Loucy (cell line): ENCODE measurements around the gene CFAP92.

Source experiments
- H2AFZ ChIP-seq: fragments of 200-600 bp; sonication (generic); 2 replicates; pipeline ENCODE4 v1.6.0; 2016; ENCODE audit warnings: antibody characterized with exemption, mild to moderate bottlenecking, low read length, moderate library complexity
- H3F3A ChIP-seq: fragments of 200-600 bp; 2 replicates; pipeline ENCODE4 v1.6.0; 2016; ENCODE audit warnings: antibody characterized with exemption, low read depth, mild to moderate bottlenecking
- H3K27me3 ChIP-seq: fragments of 200-600 bp; sonication (generic); 2 replicates; pipeline ENCODE4 v1.6.1; 2014; ENCODE audit warnings: low read length, mild to moderate bottlenecking; ENCODE audit not compliant: insufficient read depth, poor library complexity, severe bottlenecking
- H3K36me3 ChIP-seq: fragments of 200-600 bp; sonication (generic); 2 replicates; pipeline ENCODE4 v1.6.1; 2016; ENCODE audit warnings: low read length; ENCODE audit not compliant: insufficient read depth
- H3K4me1 ChIP-seq: fragments of 200-600 bp; sonication (generic); 2 replicates; pipeline ENCODE4 v1.5.1; 2014; ENCODE audit warnings: low read length, mild to moderate bottlenecking; ENCODE audit not compliant: insufficient read depth, poor library complexity, severe bottlenecking
- H3K4me2 ChIP-seq: fragments of 200-600 bp; sonication (generic); 2 replicates; pipeline ENCODE4 v1.6.0; 2014; ENCODE audit warnings: antibody characterized with exemption, low read length, low read depth, mild to moderate bottlenecking; ENCODE audit not compliant: poor library complexity, severe bottlenecking
- H3K4me3 ChIP-seq: fragments of 200-600 bp; sonication (generic); 2 replicates; pipeline ENCODE4 v1.5.1; 2014; ENCODE audit warnings: low read length, mild to moderate bottlenecking, mixed read lengths; ENCODE audit not compliant: poor library complexity, severe bottlenecking
- H3K79me2 ChIP-seq: fragments of 200-600 bp; sonication (generic); 2 replicates; pipeline ENCODE4 v1.6.1; 2014; ENCODE audit warnings: low read length; ENCODE audit not compliant: insufficient read depth
- H3K9ac ChIP-seq: fragments of 200-600 bp; sonication (generic); 2 replicates; pipeline ENCODE4 v1.6.0; 2014; ENCODE audit warnings: mild to moderate bottlenecking, low read depth, low read length, moderate library complexity; ENCODE audit not compliant: poor library complexity, severe bottlenecking
- H3K9me2 ChIP-seq: fragments of 200-600 bp; sonication (generic); replicated peaks from 2 replicates; pipeline ENCODE4 v1.6.1; 2016; ENCODE audit warnings: low read depth, low read length, mixed read lengths
- H3K9me3 ChIP-seq: fragments of 200-600 bp; sonication (generic); 2 replicates; pipeline ENCODE4 v1.6.1; 2014; ENCODE audit warnings: mild to moderate bottlenecking, antibody characterized with exemption, low read length, low read depth; ENCODE audit not compliant: insufficient read depth
- H4K20me1 ChIP-seq: fragments of 200-600 bp; sonication (generic); 2 replicates; pipeline ENCODE4 v1.6.0; 2014; ENCODE audit warnings: antibody characterized with exemption, low read length, mild to moderate bottlenecking; ENCODE audit not compliant: insufficient read depth, poor library complexity, severe bottlenecking
- CTCF ChIP-seq: fragments of 200-600 bp; sonication (generic); conservative IDR thresholded peaks from 2 replicates; pipeline ENCODE4 v1.5.1; 2014; ENCODE audit warnings: mild to moderate bottlenecking, antibody characterized with exemption, low read length
- EZH2phosphoT487 ChIP-seq: fragments of 200-600 bp; IDR thresholded peaks from 2 replicates; pipeline ENCODE4 v1.6.1; 2018; ENCODE audit warnings: antibody characterized with exemption, mild to moderate bottlenecking, moderate library complexity, borderline replicate concordance

Gene CFAP92

GRCh38 chr3:128878011-128878457, 115.8 kb downstream of the CFAP92 start:
- TF ChIP-seq EZH2phosphoT487 = no peak
- Histone ChIP-seq H3K4me3 (peak overlapping the region; percentile 93), H3K27me3 (peaks cover 5% of the 10 kb centered on the region), H4K20me1 (peaks cover 12% of the 10 kb centered on the region), H3K79me2 (peaks cover 55% of the 10 kb centered on the region), H3K9ac (peak overlapping the region; percentile 100), H3K9me3 (no peaks in the 10 kb centered on the region), H3K36me3 (no peaks in the 10 kb centered on the region), H3F3A (no peaks in the 10 kb centered on the region), H3K4me2 (peak overlapping the region; percentile 88), H3K9me2 (no peaks in the 10 kb centered on the region), H3K4me1 (peaks cover 53% of the 10 kb centered on the region), H2AFZ (no peak overlapping the region)

- Histone ChIP-seq H3K4me2 (peak overlapping the region; percentile 50), H3K9me2 (no peaks in the 10 kb centered on the region), H3K9ac (peak overlapping the region; percentile 100), H3K79me2 (peaks cover 31% of the 10 kb centered on the region), H3F3A (no peaks in the 10 kb centered on the region), H3K4me3 (peak overlapping the region; percentile 4), H4K20me1 (peaks cover 6% of the 10 kb centered on the region), H3K9me3 (no peaks in the 10 kb centered on the region), H2AFZ (peak overlapping the region; percentile 34; the same call in 1 of the 2 replicates), H3K36me3 (no peaks in the 10 kb centered on the region), H3K27me3 (peaks cover 5% of the 10 kb centered on the region), H3K4me1 (peaks cover 29% of the 10 kb centered on the region)
- TF ChIP-seq CTCF (peak; percentile 94), EZH2phosphoT487 (no peak)
Measured at GRCh38 chr3:128875556-128876120, 118.2 kb downstream of the CFAP92 start.

GRCh38 chr3:128874481-128875180, 119.2 kb downstream of the CFAP92 start:
- TF ChIP-seq CTCF (no peak), EZH2phosphoT487 (no peak)
- H3K9me2 ChIP-seq = no peaks in the 10 kb centered on the region

More at GRCh38 chr3:128874481-128875180, 119.2 kb downstream of the CFAP92 start:
- Histone ChIP-seq H3K9me3 (no peaks in the 10 kb centered on the region), H4K20me1 (no peaks in the 10 kb centered on the region), H3F3A (no peaks in the 10 kb centered on the region), H3K27me3 (peaks cover 5% of the 10 kb centered on the region), H3K36me3 (no peaks in the 10 kb centered on the region), H3K4me3 (no peak overlapping the region), H3K79me2 (peaks cover 21% of the 10 kb centered on the region), H3K4me1 (peaks cover 28% of the 10 kb centered on the region), H3K9ac (no peak overlapping the region), H3K4me2 (no peak overlapping the region), H2AFZ (no peak overlapping the region)
